ENCODE data around the gene CLCN6. TPM values are rescaled to one million over a fixed set of nuclear protein-coding genes. Genes with fewer than 3 reads are reported as not detected.

CLCN6 gene
- total and polyA plus RNA-seq, 12 donors = 12.0 to 29.2 (median 23.5) TPM

- H3K4me1 ChIP-seq (replicated peaks in 1 of 2) = peaks cover 4 to 7% of the 10 kb centered on the region in 2 donors
- no peaks in the 10 kb centered on the region for H3K36me3 ChIP-seq (replicated peaks in 1 of 2)
- no peak overlapping the region for H3K27ac ChIP-seq
- TF ChIP-seq POLR2A (IDR thresholded peaks at IDR 0.05) = no peak
- TF ChIP-seq CTCF (IDR thresholded peaks at IDR 0.05) = no peak
- 72 to 77% (median 75%) methylated on average over 2 to 6 of the region's 6 CpGs; no CpG with 5 or more reads in 1 of the 4 donors for WGBS, 4 donors
- H3K9me3 ChIP-seq (replicated peaks in 1 of 3) = no peaks in the 10 kb centered on the region
- H3K27me3 ChIP-seq = no peaks in the 10 kb centered on the region
- intact Hi-C loops (cut with DNase I) = no loop called here
- no peak for DNase-seq
- H3K4me3 ChIP-seq = no peak overlapping the region
Observed at GRCh38 chr1:11878891-11879190, 72.8 kb downstream of the CLCN6 start.

- 79 to 81% (median 80%) methylated on average over 14 to 28 of the region's 28 CpGs for WGBS, 4 donors
- TF ChIP-seq POLR2A (IDR thresholded peaks at IDR 0.05) (no peak), CTCF (IDR thresholded peaks at IDR 0.05) (no peak)
- Histone ChIP-seq H3K4me1 (replicated peaks in 1 of 2) (peaks cover 4 to 7% of the 10 kb centered on the region in 2 donors), H3K36me3 (replicated peaks in 1 of 2) (no peaks in the 10 kb centered on the region), H3K27ac (no peak overlapping the region), H3K4me3 (no peak overlapping the region), H3K27me3 (no peaks in the 10 kb centered on the region), H3K9me3 (replicated peaks in 1 of 3) (no peaks in the 10 kb centered on the region)
- intact Hi-C loops (cut with DNase I) = no loop called here
- DNase-seq = no peak
Observed at GRCh38 chr1:11879311-11880180, 73.6 kb downstream of the CLCN6 start.

GRCh38 chr1:11880181-11880575 lies 74.2 kb downstream of the CLCN6 start:
- WGBS, 4 donors = 64 to 88% (median 71%) methylated on average over 6 to 12 of the region's 12 CpGs
- Histone ChIP-seq H3K4me1 (replicated peaks in 1 of 2) (peaks cover 4 to 7% of the 10 kb centered on the region in 2 donors), H3K9me3 (replicated peaks in 1 of 3) (no peaks in the 10 kb centered on the region), H3K27me3 (no peaks in the 10 kb centered on the region), H3K4me3 (no peak overlapping the region), H3K27ac (peak overlapping the region in 1 of 5 donors; percentile 34), H3K36me3 (replicated peaks in 1 of 2) (no peaks in the 10 kb centered on the region)
- TF ChIP-seq POLR2A (IDR thresholded peaks at IDR 0.05) = no peak
- no peak for TF ChIP-seq CTCF (IDR thresholded peaks at IDR 0.05)
- intact Hi-C loops (cut with DNase I) = no loop called here
- no peak for DNase-seq

GRCh38 chr1:11880911-11881748 lies 75.1 kb downstream of the CLCN6 start:
- peaks cover 4 to 7% of the 10 kb centered on the region in 2 donors for H3K4me1 ChIP-seq (replicated peaks in 1 of 2)
- intact Hi-C loops (cut with DNase I) = no loop called here
- no peaks in the 10 kb centered on the region for H3K9me3 ChIP-seq (replicated peaks in 1 of 3)
- no peaks in the 10 kb centered on the region for H3K36me3 ChIP-seq (replicated peaks in 1 of 2)
- no peak overlapping the region for H3K4me3 ChIP-seq
- DNase-seq = peak in 4 of 7 donors; percentile 19 to 76 (median 24)
- peak overlapping the region in 1 of 5 donors; percentile 34 for H3K27ac ChIP-seq
- H3K27me3 ChIP-seq = no peaks in the 10 kb centered on the region
- TF ChIP-seq POLR2A (IDR thresholded peaks at IDR 0.05) (no peak), CTCF (IDR thresholded peaks at IDR 0.05) (no peak)
- WGBS, 4 donors = 52 to 67% (median 57%) methylated on average over 5 to 10 of the region's 10 CpGs

Data from adrenal gland (tissue), 12 donors.